VCaP (cell line): ENCODE data around the gene CACNA2D1.

Experiments
- H3K27ac ChIP-seq: fragments of 450-650 bp; 2 replicates; pipeline ENCODE4 v1.5.1; 2017
- TF ChIP-seq, protein P1 (sequence below): fragments of 450-650 bp; conservative IDR thresholded peaks from 2 replicates; pipeline ENCODE4 v1.5.1; 2017; ENCODE audit warnings: mild to moderate bottlenecking, moderate library complexity

Gene CACNA2D1

DNA sequence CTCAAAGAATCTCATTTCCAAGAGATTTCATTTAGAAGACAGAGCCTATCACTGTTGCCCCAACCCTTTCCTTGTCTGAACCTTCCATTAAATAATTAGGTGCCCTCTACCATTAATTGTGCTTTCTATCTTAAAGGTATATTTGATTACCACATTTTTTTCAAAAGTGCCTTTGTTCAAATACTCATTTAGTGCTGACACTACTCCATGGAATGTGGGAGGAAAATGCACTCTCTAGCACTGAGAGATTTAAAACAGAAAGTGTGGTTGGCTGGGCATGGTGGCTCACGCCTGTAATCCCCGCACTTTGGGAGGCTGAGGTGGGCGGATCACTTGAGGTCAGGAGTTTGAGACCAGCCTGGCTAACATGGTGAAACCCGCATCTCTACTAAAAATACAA is 119.8 kb downstream of the CACNA2D1 start:
- TF ChIP-seq, protein P1, sequence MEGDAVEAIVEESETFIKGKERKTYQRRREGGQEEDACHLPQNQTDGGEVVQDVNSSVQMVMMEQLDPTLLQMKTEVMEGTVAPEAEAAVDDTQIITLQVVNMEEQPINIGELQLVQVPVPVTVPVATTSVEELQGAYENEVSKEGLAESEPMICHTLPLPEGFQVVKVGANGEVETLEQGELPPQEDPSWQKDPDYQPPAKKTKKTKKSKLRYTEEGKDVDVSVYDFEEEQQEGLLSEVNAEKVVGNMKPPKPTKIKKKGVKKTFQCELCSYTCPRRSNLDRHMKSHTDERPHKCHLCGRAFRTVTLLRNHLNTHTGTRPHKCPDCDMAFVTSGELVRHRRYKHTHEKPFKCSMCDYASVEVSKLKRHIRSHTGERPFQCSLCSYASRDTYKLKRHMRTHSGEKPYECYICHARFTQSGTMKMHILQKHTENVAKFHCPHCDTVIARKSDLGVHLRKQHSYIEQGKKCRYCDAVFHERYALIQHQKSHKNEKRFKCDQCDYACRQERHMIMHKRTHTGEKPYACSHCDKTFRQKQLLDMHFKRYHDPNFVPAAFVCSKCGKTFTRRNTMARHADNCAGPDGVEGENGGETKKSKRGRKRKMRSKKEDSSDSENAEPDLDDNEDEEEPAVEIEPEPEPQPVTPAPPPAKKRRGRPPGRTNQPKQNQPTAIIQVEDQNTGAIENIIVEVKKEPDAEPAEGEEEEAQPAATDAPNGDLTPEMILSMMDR, result no peak
- no peak overlapping the region for H3K27ac ChIP-seq

GRCh38 chr7:82319674-82320118 is 123.9 kb downstream of the CACNA2D1 start:
- H3K27ac ChIP-seq, result peak overlapping the region; percentile 40
- TF ChIP-seq, protein P1, result no peak

GRCh38 chr7:82318786-82319185 is 124.8 kb downstream of the CACNA2D1 start:
- no peak overlapping the region for H3K27ac ChIP-seq
- TF ChIP-seq, protein P1, result no peak

- no peak overlapping the region for H3K27ac ChIP-seq
- TF ChIP-seq, protein P1, result no peak
Observed at GRCh38 chr7:82317760-82318159, 125.8 kb downstream of the CACNA2D1 start.

DNA sequence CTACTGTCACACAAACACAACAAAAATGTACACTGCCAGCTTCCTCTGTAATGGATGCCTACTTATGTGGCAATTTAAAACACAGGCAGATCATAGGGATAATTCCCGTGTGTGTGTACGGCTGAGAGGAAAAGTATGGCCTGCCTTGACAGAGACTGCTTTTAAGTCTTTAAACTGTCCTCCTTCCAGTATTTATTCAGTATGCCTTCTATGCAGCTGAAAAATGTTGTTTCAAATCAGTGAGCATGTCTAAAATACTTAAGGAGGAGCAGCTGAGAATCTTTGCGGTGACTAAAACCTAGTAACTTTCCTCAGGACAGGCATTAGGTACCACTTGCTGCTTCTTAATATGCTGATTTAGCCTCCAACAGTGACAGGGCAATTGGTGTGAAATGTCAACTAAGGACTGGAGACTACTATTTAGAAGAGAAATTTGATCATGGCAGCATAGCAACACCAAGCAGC is 126.3 kb downstream of the CACNA2D1 start:
- no peak overlapping the region for H3K27ac ChIP-seq
- TF ChIP-seq, protein P1, result no peak

DNA sequence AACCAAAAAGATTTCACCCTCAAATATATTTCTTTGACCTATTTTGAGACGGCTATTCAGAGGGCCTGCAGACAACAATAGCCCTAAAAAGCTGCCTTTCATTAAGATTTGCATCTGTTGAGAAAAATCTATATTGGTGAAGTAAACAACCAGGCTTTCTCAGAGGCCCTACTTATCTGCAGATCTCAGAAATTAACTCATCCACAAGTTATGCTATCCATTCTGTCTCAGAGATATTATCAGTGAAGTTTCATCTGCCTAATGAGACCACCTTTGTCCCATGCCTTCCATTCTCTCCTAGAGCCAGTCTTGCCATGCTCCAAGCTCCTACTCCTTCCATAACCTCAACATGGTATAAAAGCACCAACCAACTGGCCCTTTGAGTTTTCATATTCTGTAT is 130.3 kb downstream of the CACNA2D1 start:
- H3K27ac ChIP-seq, result no peak overlapping the region
- TF ChIP-seq, protein P1, result no peak

DNA sequence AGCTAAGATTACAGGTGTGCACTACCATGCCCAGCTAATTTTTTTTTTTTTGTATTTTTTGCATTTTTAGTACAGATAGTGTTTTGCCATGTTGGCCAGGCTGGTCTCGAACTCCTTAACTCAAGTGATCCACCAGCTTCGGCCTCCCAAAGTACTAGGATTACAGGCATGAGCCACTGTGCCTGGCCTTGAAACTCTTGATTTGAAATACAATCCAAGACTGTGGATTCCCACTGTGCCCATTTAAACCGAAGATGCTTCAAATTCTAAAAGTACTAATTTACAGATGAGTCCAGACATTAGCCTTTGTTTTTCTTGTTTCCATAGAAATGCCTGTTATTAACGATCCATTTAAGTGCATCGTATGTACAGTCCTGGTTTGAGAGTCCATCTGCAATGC is 130.9 kb downstream of the CACNA2D1 start:
- TF ChIP-seq, protein P1, result no peak
- no peak overlapping the region for H3K27ac ChIP-seq
